GM12801 (cell line): Measurements from ENCODE around the gene CNTN6.

Experiments
- TF ChIP-seq, protein P1 (sequence below): IDR thresholded peaks from one replicate; pipeline ENCODE4 v1.5.1; 2011; ENCODE audit warnings: control low read depth; ENCODE audit not compliant: insufficient read length; ENCODE audit errors: extremely low read depth

Gene CNTN6

DNA sequence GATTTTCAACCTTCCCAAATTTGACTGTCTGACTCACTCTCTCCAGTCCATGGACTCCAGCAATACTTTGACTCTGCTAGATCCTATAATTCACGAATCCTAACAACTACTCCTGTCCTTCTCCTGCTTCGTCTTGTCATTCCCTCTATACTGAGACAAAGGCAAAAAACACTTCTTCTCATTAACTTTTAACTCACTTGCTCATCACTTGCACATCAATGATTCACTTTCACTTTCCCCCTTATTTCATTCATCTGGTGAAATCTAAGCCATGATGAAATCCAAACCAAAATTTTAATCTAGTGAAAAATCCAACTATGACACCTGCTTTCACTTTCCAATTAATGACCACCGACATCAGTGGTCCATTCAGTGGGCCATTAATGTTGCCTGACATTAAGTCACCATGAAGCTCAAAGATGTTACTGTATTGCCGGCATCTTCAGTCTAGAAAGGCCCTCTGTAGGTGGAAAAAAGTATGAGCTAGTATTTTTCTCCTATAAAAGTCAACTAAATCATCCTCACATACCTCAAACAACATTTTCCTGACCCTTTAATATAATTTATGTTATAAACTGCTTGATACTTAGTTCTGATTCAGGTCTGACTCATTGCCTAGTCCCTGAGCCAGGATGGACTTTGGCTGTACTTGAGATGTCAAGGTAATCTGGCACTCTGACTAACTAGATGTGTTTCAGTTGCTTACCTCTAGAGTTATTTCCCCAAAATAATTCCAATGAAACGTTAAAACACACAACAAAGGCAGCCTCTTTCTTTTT, 158.6 kb downstream of the CNTN6 start:
- TF ChIP-seq, protein P1, sequence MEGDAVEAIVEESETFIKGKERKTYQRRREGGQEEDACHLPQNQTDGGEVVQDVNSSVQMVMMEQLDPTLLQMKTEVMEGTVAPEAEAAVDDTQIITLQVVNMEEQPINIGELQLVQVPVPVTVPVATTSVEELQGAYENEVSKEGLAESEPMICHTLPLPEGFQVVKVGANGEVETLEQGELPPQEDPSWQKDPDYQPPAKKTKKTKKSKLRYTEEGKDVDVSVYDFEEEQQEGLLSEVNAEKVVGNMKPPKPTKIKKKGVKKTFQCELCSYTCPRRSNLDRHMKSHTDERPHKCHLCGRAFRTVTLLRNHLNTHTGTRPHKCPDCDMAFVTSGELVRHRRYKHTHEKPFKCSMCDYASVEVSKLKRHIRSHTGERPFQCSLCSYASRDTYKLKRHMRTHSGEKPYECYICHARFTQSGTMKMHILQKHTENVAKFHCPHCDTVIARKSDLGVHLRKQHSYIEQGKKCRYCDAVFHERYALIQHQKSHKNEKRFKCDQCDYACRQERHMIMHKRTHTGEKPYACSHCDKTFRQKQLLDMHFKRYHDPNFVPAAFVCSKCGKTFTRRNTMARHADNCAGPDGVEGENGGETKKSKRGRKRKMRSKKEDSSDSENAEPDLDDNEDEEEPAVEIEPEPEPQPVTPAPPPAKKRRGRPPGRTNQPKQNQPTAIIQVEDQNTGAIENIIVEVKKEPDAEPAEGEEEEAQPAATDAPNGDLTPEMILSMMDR = no peak

DNA sequence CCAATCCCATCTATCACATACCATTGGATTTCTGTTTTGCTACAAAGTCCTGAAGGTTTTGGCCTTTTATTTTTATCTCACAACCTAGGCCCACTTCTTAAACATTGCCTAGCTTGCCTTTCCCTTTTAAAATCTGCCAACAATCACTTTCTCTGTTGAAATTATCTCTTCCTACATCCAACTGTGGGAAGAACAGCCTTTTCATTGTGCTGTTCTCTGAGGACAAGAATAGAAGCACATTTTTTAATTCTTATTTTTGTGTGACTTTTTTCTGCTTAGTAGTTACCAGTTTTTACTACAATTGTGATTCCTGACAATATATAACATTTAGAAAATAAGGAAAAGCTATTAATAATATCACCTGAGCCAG, 159.2 kb downstream of the CNTN6 start:
- TF ChIP-seq, protein P1 = no peak

DNA sequence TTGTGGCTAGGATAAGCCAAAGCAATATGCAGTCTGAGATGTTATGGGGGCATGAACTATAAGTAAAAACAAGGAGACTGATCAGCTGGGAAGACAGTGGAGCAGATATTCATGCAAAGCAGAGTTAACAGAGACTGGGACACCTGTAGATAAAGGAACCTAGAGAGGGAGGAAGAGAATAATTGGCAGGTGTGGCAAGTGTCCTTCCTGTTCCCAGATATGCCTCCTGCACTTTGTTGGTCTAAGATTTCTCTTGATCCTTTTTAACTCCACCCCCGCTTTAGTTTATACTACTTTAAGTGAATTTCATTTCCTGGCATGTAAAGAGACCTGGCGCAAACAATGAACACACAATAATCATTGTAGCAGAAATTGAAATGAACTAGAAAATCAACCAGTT, 169.4 kb downstream of the CNTN6 start:
- TF ChIP-seq, protein P1 = no peak

DNA sequence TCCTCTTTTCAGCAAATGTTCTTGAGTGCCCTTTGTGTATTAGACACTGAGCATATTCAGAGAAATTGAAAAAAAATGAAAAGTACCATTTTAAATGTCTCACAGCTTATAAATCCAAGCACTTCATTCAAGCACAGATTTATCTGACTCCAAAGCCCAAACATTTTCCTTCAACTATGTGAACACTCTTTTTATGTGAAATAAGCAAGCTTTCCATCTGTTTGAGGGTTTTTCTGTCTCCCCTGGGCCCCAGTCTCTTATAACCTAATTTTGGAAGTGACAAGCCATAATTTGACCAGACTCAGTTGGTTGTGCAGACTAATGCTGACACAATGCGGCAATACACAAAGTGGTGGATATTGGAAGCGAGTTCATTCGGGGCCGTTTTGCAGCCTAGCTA, 170.3 kb downstream of the CNTN6 start:
- TF ChIP-seq, protein P1 = no peak

DNA sequence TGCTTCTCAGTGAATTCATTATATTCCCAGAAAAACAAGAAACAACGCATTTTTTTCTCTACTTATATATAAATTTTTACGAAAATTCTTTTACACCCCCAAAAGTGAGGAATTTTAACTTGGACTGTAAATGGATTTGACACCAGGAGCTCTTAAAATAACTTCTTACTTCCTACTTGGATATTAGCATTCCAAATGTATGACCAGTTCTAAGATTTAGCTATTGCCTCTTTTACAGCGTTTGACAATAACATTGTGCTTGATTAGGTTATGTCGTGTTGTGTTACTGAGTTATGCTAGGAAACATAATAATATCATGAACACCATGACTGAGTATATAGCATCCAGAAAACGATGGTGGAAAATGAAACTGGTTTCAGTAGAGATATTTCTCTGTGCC, 177.0 kb downstream of the CNTN6 start:
- TF ChIP-seq, protein P1 = no peak

DNA sequence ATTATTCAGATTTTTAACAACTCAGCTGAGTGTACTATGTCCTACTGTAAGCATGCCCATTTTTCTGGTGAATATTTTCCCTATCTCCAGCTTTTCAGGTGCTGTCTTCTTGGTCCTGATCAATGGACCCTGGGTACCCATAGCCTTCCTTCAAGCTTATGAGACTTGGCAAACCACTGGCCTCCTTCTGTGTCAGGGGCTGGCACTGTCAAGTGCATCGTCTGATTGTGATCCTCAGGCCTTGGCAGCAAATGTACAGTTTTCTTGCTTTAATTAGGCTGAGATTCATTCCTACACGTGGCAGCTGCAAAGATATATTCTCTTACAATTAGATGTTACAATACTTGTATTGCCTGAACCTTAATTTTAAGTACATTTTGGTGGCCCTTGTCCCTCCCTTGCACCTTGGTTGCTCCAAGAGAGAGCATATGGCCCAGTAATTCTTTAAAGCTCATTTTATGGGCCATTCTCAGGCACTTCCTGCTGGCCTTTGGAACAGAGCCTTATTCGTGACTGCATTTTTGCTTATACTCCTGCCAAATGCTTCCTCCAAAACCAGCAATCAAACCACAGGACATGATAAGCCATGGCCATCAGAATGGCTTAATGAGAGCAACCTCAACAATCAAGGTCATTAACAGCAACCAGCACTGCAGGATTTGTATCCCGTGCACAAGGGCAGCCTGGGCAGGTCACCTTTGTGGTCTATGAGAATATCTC, 179.9 kb downstream of the CNTN6 start:
- TF ChIP-seq, protein P1 = no peak

DNA sequence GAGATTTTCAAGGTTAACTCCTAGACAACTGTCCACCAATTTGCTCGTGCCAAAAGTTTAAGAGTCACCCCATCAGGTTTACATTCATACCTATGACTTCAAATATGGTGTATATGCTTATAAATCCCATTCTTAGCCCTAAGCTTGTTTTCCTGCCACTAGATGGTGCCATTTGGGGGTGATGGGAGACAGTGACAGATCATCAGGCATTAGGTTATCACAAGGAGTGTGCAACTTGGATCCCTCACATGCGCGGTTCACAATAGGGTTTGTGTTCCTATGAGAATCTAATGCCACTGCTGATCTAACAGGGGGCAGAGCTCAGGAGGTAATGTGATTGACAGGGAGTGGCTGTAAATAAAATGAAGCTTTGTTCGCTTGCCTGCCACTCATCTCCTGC, 182.7 kb downstream of the CNTN6 start:
- TF ChIP-seq, protein P1 = no peak
